ENCODE data around the gene KLF11.

DNA sequence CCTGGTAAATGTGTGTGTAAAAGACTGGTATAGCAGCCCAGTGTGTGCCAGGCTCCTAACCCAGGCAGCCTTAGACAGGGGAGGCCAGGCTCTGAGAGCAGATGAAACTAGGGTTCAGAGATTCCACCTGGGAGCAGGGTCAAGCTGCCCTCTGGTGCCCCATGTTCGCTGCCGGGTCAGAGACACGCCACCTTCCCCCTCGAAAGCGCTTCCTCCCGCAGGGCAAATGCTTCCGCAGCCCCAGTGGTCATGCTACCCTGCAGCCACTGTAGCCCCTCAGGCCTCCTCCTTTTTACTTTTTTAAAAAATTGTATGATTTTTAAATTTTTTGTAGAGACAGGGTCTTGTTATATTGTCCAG lies 10.6 kb upstream of the KLF11 start:
- TF ChIP-seq, protein P1, sequence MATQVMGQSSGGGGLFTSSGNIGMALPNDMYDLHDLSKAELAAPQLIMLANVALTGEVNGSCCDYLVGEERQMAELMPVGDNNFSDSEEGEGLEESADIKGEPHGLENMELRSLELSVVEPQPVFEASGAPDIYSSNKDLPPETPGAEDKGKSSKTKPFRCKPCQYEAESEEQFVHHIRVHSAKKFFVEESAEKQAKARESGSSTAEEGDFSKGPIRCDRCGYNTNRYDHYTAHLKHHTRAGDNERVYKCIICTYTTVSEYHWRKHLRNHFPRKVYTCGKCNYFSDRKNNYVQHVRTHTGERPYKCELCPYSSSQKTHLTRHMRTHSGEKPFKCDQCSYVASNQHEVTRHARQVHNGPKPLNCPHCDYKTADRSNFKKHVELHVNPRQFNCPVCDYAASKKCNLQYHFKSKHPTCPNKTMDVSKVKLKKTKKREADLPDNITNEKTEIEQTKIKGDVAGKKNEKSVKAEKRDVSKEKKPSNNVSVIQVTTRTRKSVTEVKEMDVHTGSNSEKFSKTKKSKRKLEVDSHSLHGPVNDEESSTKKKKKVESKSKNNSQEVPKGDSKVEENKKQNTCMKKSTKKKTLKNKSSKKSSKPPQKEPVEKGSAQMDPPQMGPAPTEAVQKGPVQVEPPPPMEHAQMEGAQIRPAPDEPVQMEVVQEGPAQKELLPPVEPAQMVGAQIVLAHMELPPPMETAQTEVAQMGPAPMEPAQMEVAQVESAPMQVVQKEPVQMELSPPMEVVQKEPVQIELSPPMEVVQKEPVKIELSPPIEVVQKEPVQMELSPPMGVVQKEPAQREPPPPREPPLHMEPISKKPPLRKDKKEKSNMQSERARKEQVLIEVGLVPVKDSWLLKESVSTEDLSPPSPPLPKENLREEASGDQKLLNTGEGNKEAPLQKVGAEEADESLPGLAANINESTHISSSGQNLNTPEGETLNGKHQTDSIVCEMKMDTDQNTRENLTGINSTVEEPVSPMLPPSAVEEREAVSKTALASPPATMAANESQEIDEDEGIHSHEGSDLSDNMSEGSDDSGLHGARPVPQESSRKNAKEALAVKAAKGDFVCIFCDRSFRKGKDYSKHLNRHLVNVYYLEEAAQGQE (IDR thresholded peaks at IDR 0.05; ENCODE audit: low read depth), result no peak
- TF ChIP-seq RAD21 (IDR thresholded peaks at IDR 0.05; ENCODE audit: low read depth) (no peak), YY1 (IDR thresholded peaks at IDR 0.05; ENCODE audit: low read depth) (no peak), CEBPB (IDR thresholded peaks at IDR 0.05) (no peak), TEAD4 (IDR thresholded peaks at IDR 0.05) (no peak), TCF12 (IDR thresholded peaks at IDR 0.05; ENCODE audit: low read depth) (no peak), FOXM1 (IDR thresholded peaks at IDR 0.05; ENCODE audit: borderline replicate concordance, low read depth) (no peak), ZBTB7A (IDR thresholded peaks at IDR 0.05; ENCODE audit: low read depth) (no peak), EP300 (IDR thresholded peaks at IDR 0.05; ENCODE audit: borderline replicate concordance) (no peak), EGR1 (IDR thresholded peaks at IDR 0.05) (no peak)
